Coronary artery (tissue), 2 donors: Measurements from ENCODE around the gene PPP2R5B.

ENCODE experiments used
- DNase-seq: peaks from one replicate; pipeline ENCODE4 v3.0.0-alpha.2; 2017; ENCODE audit warnings: low spot score
- H3K27ac ChIP-seq, 2 donors: fragments of 200-600 bp; sonication (generic); one replicate each; pipeline ENCODE4 v1.5.1; 2016 to 2019
- H3K4me3 ChIP-seq: fragments of 200-600 bp; sonication (generic); 2 replicates; pipeline ENCODE4 v1.5.1; 2016; ENCODE audit warnings: mild to moderate bottlenecking, moderate library complexity
- CTCF ChIP-seq: fragments of 200-600 bp; sonication (generic); IDR thresholded peaks from one replicate; pipeline ENCODE4 v1.5.1; 2019; ENCODE audit warnings: antibody characterized with exemption

The PPP2R5B gene

GRCh38 chr11:64934682-64935358 lies 10.3 kb downstream of the PPP2R5B start:
- no peak for TF ChIP-seq CTCF
- no peak overlapping the region for H3K27ac ChIP-seq
- no peak for DNase-seq
- H3K4me3 ChIP-seq = no peak overlapping the region

- DNase-seq = no peak
- no peak within 1 kb of the TSS for H3K4me3 ChIP-seq
- TF ChIP-seq CTCF = no peak
- no peak within 1 kb of the TSS for H3K27ac ChIP-seq
These were observed 11.0 kb downstream of the PPP2R5B start, which contains the start of gene GPHA2 for GRCh38 chr11:64935359-64936081. GPHA2 (minus strand) TSS chr11:64935893; CDS start chr11:64935460, 433 bp downstream.

- no peak for TF ChIP-seq CTCF
- no peak for DNase-seq
- no peak overlapping the region for H3K4me3 ChIP-seq
- H3K27ac ChIP-seq = no peak overlapping the region
These were observed 12.1 kb downstream of the PPP2R5B start for GRCh38 chr11:64936539-64936938.

GRCh38 chr11:64947208-64947814 lies 22.8 kb downstream of the PPP2R5B start:
- no peak for DNase-seq
- no peak overlapping the region for H3K4me3 ChIP-seq
- no peak for TF ChIP-seq CTCF
- H3K27ac ChIP-seq = no peak overlapping the region

GRCh38 chr11:64951529-64951928 lies 27.0 kb downstream of the PPP2R5B start:
- no peak overlapping the region for H3K27ac ChIP-seq
- no peak for DNase-seq
- TF ChIP-seq CTCF = no peak
- H3K4me3 ChIP-seq = no peak overlapping the region

- no peak for DNase-seq
- TF ChIP-seq CTCF = no peak
- H3K4me3 ChIP-seq = no peak overlapping the region
- no peak overlapping the region for H3K27ac ChIP-seq
These were observed 29.7 kb downstream of the PPP2R5B start for GRCh38 chr11:64954201-64954600.
